HepG2 (cell line): Measurements from ENCODE around the gene CA10. TPM values are rescaled to one million over a fixed set of nuclear protein-coding genes. Genes with fewer than 3 reads are reported as not detected.

Experiments
- ATAC-seq: fragments of 200-7000 bp; cut with Tn5 transposase; 3 replicates; pipeline ENCODE4 v1.9.1; 2020; ENCODE audit warnings: mild to moderate bottlenecking, moderate library complexity
- BruUV-seq: library from RNA; stranded (reverse); fragments of 400-500 nt; replicated peaks from 2 replicates; lab custom pipeline; 2021; lab: Mats Ljungman, UMichigan
- CTCF ChIA-PET: fragments of 300-600 bp; formaldehyde crosslinking; extraction: SDS; loops from one replicate; lab custom pipeline; 2021; ENCODE audit warnings: low total read pairs, inconsistent platforms, low intra/inter-chr PET ratio; lab: Yijun Ruan, JAX
- POLR2A ChIA-PET: fragments of 350-600 bp; sonication (Branson Sonifier 250); formaldehyde crosslinking; loops from one replicate; lab custom pipeline; 2020; ENCODE audit warnings: antibody characterized with exemption, inconsistent platforms; lab: Yijun Ruan, JAX
- DNase-seq: peaks from one replicate; pipeline ENCODE4 v3.0.0-alpha.2; 2015; ENCODE audit warnings: low spot score
- FAIRE-seq: peaks from 3 replicates; lab custom pipeline; 2011; peaks lifted over from hg19 to GRCh38; lab: Jason Lieb, UNC
- H2AFZ ChIP-seq: one replicate; pipeline ENCODE4 v1.6.1; 2011; ENCODE audit warnings: low read length, inconsistent platforms
- H3K27ac ChIP-seq: fragments of 300-600 bp; 3 replicates; pipeline ENCODE4 v1.8.0; 2011; ENCODE audit warnings: mixed run types, mild to moderate bottlenecking, mixed read lengths, low read length, inconsistent platforms; ENCODE audit not compliant: insufficient read depth; ENCODE audit errors: extremely low read length
- H3K27me3 ChIP-seq, 2 experiments: fragments of 200-600 bp in 1 of 2; 2 replicates in 1 of 2; 3 replicates in 1 of 2; pipeline versions ENCODE4 v1.6.0 to v1.8.0; 2011; ENCODE audit warnings: low read length in 2 of 2, mild to moderate bottlenecking in 2 of 2, moderate library complexity in 2 of 2, inconsistent platforms in 1 of 2; ENCODE audit not compliant: insufficient read depth in 2 of 2, control insufficient read depth in 1 of 2
- H3K36me3 ChIP-seq, 2 experiments: fragments of 200-600 bp in 1 of 2; replicated peaks in 1 of 2; 2 replicates in 1 of 2; 3 replicates in 1 of 2; pipeline versions ENCODE4 v1.5.1 to v1.8.0; 2011; ENCODE audit warnings: low read length in 2 of 2, inconsistent platforms in 1 of 2; ENCODE audit not compliant: insufficient read depth in 2 of 2, control insufficient read depth in 1 of 2
- H3K4me1 ChIP-seq: 2 replicates; pipeline ENCODE4 v1.5.1; 2012; ENCODE audit warnings: low read length, inconsistent platforms; ENCODE audit not compliant: insufficient read depth
- H3K4me2 ChIP-seq: 2 replicates; pipeline ENCODE4 v1.6.0; 2011; ENCODE audit warnings: low read depth, low read length, inconsistent platforms
- H3K4me3 ChIP-seq, 3 experiments: fragments of 200-600 bp in 1 of 3; sonication (generic), shearing (Covaris generic) in 1 of 3; replicated peaks in 1 of 3; 2 replicates each; pipeline ENCODE4 v1.5.1; 2011 to 2016; ENCODE audit warnings: low read length in 3 of 3, inconsistent platforms in 2 of 3, low read depth in 2 of 3, mild to moderate bottlenecking in 2 of 3, control low read depth in 1 of 3, mixed read lengths in 1 of 3; ENCODE audit not compliant: insufficient read depth in 1 of 3
- H3K79me2 ChIP-seq: one replicate; pipeline ENCODE4 v1.6.1; 2011; ENCODE audit warnings: low read length, inconsistent platforms; ENCODE audit not compliant: insufficient read depth
- H3K9ac ChIP-seq: 2 replicates; pipeline ENCODE4 v1.6.0; 2011; ENCODE audit warnings: mild to moderate bottlenecking, low read depth, low read length, inconsistent platforms; ENCODE audit not compliant: insufficient read depth
- H3K9me3 ChIP-seq: 2 replicates; pipeline ENCODE4 v1.5.1; 2012; ENCODE audit warnings: mild to moderate bottlenecking, low read length
- H4K20me1 ChIP-seq: 2 replicates; pipeline ENCODE4 v1.6.0; 2011; ENCODE audit warnings: inconsistent platforms, mild to moderate bottlenecking, low read length, moderate library complexity; ENCODE audit not compliant: insufficient read depth
- DZIP1 ChIP-seq: sonication (generic); formaldehyde crosslinking; IDR thresholded peaks from 2 replicates; pipeline ENCODE4 v1.5.0; 2020; ENCODE audit warnings: mild to moderate bottlenecking, missing genetic modification reagents
- FOSL2 ChIP-seq: sonication (generic); formaldehyde crosslinking; IDR thresholded peaks from 2 replicates; pipeline ENCODE4 v1.4.0; 2020; ENCODE audit warnings: missing genetic modification reagents
- IRF2 ChIP-seq: IDR thresholded peaks from 2 replicates; pipeline ENCODE4 v1.6.1; 2018; ENCODE audit warnings: missing genetic modification reagents, missing compliant biosample characterization
- KLF13 ChIP-seq: sonication (generic); formaldehyde crosslinking; IDR thresholded peaks from 2 replicates; pipeline ENCODE4 v1.4.0; 2020; ENCODE audit warnings: mild to moderate bottlenecking, missing genetic modification reagents
- MBD4 ChIP-seq: IDR thresholded peaks from 2 replicates; pipeline ENCODE4 v1.6.1; 2012; ENCODE audit warnings: low read length, inconsistent platforms, borderline replicate concordance
- NR2F2 ChIP-seq: IDR thresholded peaks from 2 replicates; pipeline ENCODE4 v1.6.1; 2012; ENCODE audit warnings: low read depth, inconsistent platforms, borderline replicate concordance
- ONECUT2 ChIP-seq: sonication (generic); formaldehyde crosslinking; IDR thresholded peaks from 2 replicates; pipeline ENCODE4 v1.4.0; 2020; ENCODE audit warnings: missing genetic modification reagents
- PAWR ChIP-seq: sonication (generic); formaldehyde crosslinking; IDR thresholded peaks from 2 replicates; pipeline ENCODE4 v1.4.0; 2020; ENCODE audit warnings: missing genetic modification reagents, mild to moderate bottlenecking, borderline replicate concordance
- YEATS4 ChIP-seq: sonication (generic); formaldehyde crosslinking; IDR thresholded peaks from 2 replicates; pipeline ENCODE4 v1.4.0; 2020; ENCODE audit warnings: missing genetic modification reagents, borderline replicate concordance
- ZNF225 ChIP-seq: sonication (generic); formaldehyde crosslinking; IDR thresholded peaks from 2 replicates; pipeline ENCODE4 v1.4.0; 2020; ENCODE audit warnings: mild to moderate bottlenecking, missing genetic modification reagents
- ZNF703 ChIP-seq: sonication (generic); formaldehyde crosslinking; IDR thresholded peaks from 2 replicates; pipeline ENCODE4 v1.5.1; 2020; ENCODE audit warnings: missing genetic modification reagents, mild to moderate bottlenecking, moderate library complexity, borderline replicate concordance
- ZNF772 ChIP-seq: sonication (generic); formaldehyde crosslinking; IDR thresholded peaks from 2 replicates; pipeline ENCODE4 v1.5.0; 2020; ENCODE audit warnings: mild to moderate bottlenecking, missing genetic modification reagents
- in situ Hi-C: cut with HindIII; loops from 2 replicates; pipeline ENCODE4 v1.10.0; 2017; ENCODE audit warnings: low pct_unique_long_range_greater_than_20kb; ENCODE audit not compliant: extremely low pct_ligation_motif_present
- intact Hi-C: fragments of 100-400 bp; cut with micrococcal nuclease; formaldehyde crosslinking; loops from one replicate; pipeline ENCODE4 v1.10.0; 2022; ENCODE audit not compliant: unreplicated experiment
- polyA plus RNA-seq, 8 experiments: library from polyadenylated mRNA; depleted of rRNA in 3 of 8; stranded (reverse) in 7 of 8; unstranded in 1 of 8; fragments of >200 nt; fragmentation: Illumina TruSeq in 4 of 8; extraction: Trizol in 4 of 8; gene quantifications; 2 replicates each; pipeline versions ENCODE4 v1.2.1 to v1.2.3, GENCODE V29; 2011 to 2016; ENCODE audit warnings: low read depth in 4 of 8, missing spikeins in 1 of 8, mixed read lengths in 1 of 8; ENCODE audit not compliant: insufficient read depth in 1 of 8
- total RNA-seq, 5 experiments: library from RNA; depleted of rRNA; stranded (reverse); fragments of >200 nt; fragmentation: Illumina TruSeq; extraction: Trizol; gene quantifications; 2 replicates each; pipeline ENCODE4 v1.2.3, GENCODE V29; 2016; ENCODE audit warnings: low read depth in 1 of 5

Gene CA10
- total and polyA plus RNA-seq, 2 of the 13 experiments (the other 11 are each of a cell fraction or from before 2014, with no cell fraction given) = not detected

- TF ChIP-seq DZIP1 (CRISPR knock-in tag) (no peak), ONECUT2 (CRISPR knock-in tag) (no peak), KLF13 (no peak), YEATS4 (no peak), PAWR (CRISPR knock-in tag) (no peak), ZNF772 (CRISPR knock-in tag) (no peak), ZNF703 (CRISPR knock-in tag) (no peak), IRF2 (CRISPR knock-in tag) (no peak), ZNF225 (CRISPR knock-in tag) (no peak)
- TF ChIP-seq, all 625 proteins: peak for 0
These were observed 415.9 kb downstream of the CA10 start (continued) for GRCh38 chr17:51742571-51742970.

GRCh38 chr17:51741458-51741857 is 417.1 kb downstream of the CA10 start:
- ATAC-seq (no peak), DNase-seq (no peak), FAIRE-seq (no peak)
- in situ Hi-C loops (no loop called here), intact Hi-C loops (no loop called here)
- no peak overlapping the region for H3K4me3 ChIP-seq
- H3K9ac ChIP-seq = no peak overlapping the region
- H3K27ac ChIP-seq = no peak overlapping the region
- no peaks in the 10 kb centered on the region for H3K27me3 ChIP-seq
- H3K79me2 ChIP-seq = no peaks in the 10 kb centered on the region
- CTCF ChIA-PET = no interaction called here
- no peak overlapping the region for H3K4me2 ChIP-seq
- H4K20me1 ChIP-seq = no peaks in the 10 kb centered on the region
- POLR2A ChIA-PET = no interaction called here
- no peak overlapping the region for H2AFZ ChIP-seq
- no TSS peak for BruUV-seq
- no peaks in the 10 kb centered on the region for H3K9me3 ChIP-seq
- TF ChIP-seq NR2F2 (no peak), MBD4 (no peak), FOSL2 (CRISPR knock-in tag) (peak; percentile 59)
- H3K36me3 ChIP-seq = no peaks in the 10 kb centered on the region
- no peaks in the 10 kb centered on the region for H3K4me1 ChIP-seq
